DMS53 treated with DMSO at 0.1 percent for 48 hours (cell line): ENCODE data around the gene LGI1.

ENCODE experiments used
- DNase-seq: peaks from one replicate; lab custom pipeline; 2025; ENCODE audit not compliant: unreplicated experiment; lab: John Stamatoyannopoulos, UW

LGI1 gene

DNA sequence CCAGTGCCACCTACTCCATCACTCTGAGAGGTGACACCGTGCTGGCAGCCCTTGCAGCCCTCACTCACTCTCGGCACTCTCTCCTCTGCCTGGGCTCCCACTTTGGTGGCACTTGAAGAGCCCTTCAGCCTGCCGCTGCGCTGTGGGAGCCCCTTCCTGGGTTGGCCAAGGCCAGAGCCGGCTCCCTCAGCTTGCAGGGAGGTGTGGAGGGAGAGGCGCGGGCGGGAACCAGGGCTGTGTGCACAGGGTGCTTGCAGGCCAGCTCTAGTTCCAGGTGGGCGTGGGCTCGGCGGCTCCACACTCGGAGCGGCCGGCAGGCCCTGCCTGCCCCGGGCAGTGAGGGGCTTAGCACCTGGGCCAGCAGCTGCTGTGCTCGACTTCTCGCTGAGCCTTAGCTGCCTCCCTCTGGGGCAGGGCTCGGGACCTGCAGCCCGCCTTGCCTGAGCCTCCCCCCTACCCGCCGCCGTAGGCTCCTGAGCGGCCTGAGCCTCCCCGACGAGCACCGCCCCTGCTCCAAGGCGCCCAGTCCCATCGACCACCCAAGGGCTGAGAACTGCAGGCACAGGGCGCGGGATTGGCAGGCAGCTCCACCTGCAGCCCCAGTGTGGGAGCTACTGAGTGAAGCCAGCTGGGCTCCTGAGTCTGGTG lies 87.4 kb downstream of the LGI1 start:
- DNase-seq, result no peak
